HepG2 (cell line): ENCODE results near the gene NBL1. TPM values are rescaled to one million over a fixed set of nuclear protein-coding genes. Genes with fewer than 3 reads are reported as not detected.
A peak's percentile ranks its signal among the peaks of the same experiment; 100 is the strongest.

Experiments
- ATAC-seq: fragments of 200-7000 bp; cut with Tn5 transposase; 3 replicates; pipeline ENCODE4 v1.9.1; 2020; ENCODE audit warnings: mild to moderate bottlenecking, moderate library complexity
- BruUV-seq: library from RNA; stranded (reverse); fragments of 400-500 nt; replicated peaks from 2 replicates; lab custom pipeline; 2021; lab: Mats Ljungman, UMichigan
- CTCF ChIA-PET: fragments of 300-600 bp; formaldehyde crosslinking; extraction: SDS; loops from one replicate; lab custom pipeline; 2021; ENCODE audit warnings: low total read pairs, inconsistent platforms, low intra/inter-chr PET ratio; lab: Yijun Ruan, JAX
- POLR2A ChIA-PET: fragments of 350-600 bp; sonication (Branson Sonifier 250); formaldehyde crosslinking; loops from one replicate; lab custom pipeline; 2020; ENCODE audit warnings: antibody characterized with exemption, inconsistent platforms; lab: Yijun Ruan, JAX
- DNase-seq: peaks from one replicate; pipeline ENCODE4 v3.0.0-alpha.2; 2015; ENCODE audit warnings: low spot score
- FAIRE-seq: peaks from 3 replicates; lab custom pipeline; 2011; peaks lifted over from hg19 to GRCh38; lab: Jason Lieb, UNC
- H2AFZ ChIP-seq: one replicate; pipeline ENCODE4 v1.6.1; 2011; ENCODE audit warnings: low read length, inconsistent platforms
- H3K27ac ChIP-seq: fragments of 300-600 bp; 3 replicates; pipeline ENCODE4 v1.8.0; 2011; ENCODE audit warnings: mixed run types, mild to moderate bottlenecking, mixed read lengths, low read length, inconsistent platforms; ENCODE audit not compliant: insufficient read depth; ENCODE audit errors: extremely low read length
- H3K27me3 ChIP-seq, 2 experiments: fragments of 200-600 bp in 1 of 2; 2 replicates in 1 of 2; 3 replicates in 1 of 2; pipeline versions ENCODE4 v1.6.0 to v1.8.0; 2011; ENCODE audit warnings: low read length in 2 of 2, mild to moderate bottlenecking in 2 of 2, moderate library complexity in 2 of 2, inconsistent platforms in 1 of 2; ENCODE audit not compliant: insufficient read depth in 2 of 2, control insufficient read depth in 1 of 2
- H3K36me3 ChIP-seq, 2 experiments: fragments of 200-600 bp in 1 of 2; replicated peaks in 1 of 2; 2 replicates in 1 of 2; 3 replicates in 1 of 2; pipeline versions ENCODE4 v1.5.1 to v1.8.0; 2011; ENCODE audit warnings: low read length in 2 of 2, inconsistent platforms in 1 of 2; ENCODE audit not compliant: insufficient read depth in 2 of 2, control insufficient read depth in 1 of 2
- H3K4me1 ChIP-seq: 2 replicates; pipeline ENCODE4 v1.5.1; 2012; ENCODE audit warnings: low read length, inconsistent platforms; ENCODE audit not compliant: insufficient read depth
- H3K4me2 ChIP-seq: 2 replicates; pipeline ENCODE4 v1.6.0; 2011; ENCODE audit warnings: low read depth, low read length, inconsistent platforms
- H3K4me3 ChIP-seq, 3 experiments: fragments of 200-600 bp in 1 of 3; sonication (generic), shearing (Covaris generic) in 1 of 3; replicated peaks in 1 of 3; 2 replicates each; pipeline ENCODE4 v1.5.1; 2011 to 2016; ENCODE audit warnings: low read length in 3 of 3, inconsistent platforms in 2 of 3, low read depth in 2 of 3, mild to moderate bottlenecking in 2 of 3, control low read depth in 1 of 3, mixed read lengths in 1 of 3; ENCODE audit not compliant: insufficient read depth in 1 of 3
- H3K79me2 ChIP-seq: one replicate; pipeline ENCODE4 v1.6.1; 2011; ENCODE audit warnings: low read length, inconsistent platforms; ENCODE audit not compliant: insufficient read depth
- H3K9ac ChIP-seq: 2 replicates; pipeline ENCODE4 v1.6.0; 2011; ENCODE audit warnings: mild to moderate bottlenecking, low read depth, low read length, inconsistent platforms; ENCODE audit not compliant: insufficient read depth
- H3K9me3 ChIP-seq: 2 replicates; pipeline ENCODE4 v1.5.1; 2012; ENCODE audit warnings: mild to moderate bottlenecking, low read length
- H4K20me1 ChIP-seq: 2 replicates; pipeline ENCODE4 v1.6.0; 2011; ENCODE audit warnings: inconsistent platforms, mild to moderate bottlenecking, low read length, moderate library complexity; ENCODE audit not compliant: insufficient read depth
- ARHGAP35 ChIP-seq: sonication (generic); formaldehyde crosslinking; IDR thresholded peaks from 2 replicates; pipeline ENCODE4 v1.9.0; 2022; ENCODE audit warnings: mild to moderate bottlenecking, inconsistent platforms, moderate library complexity, missing genetic modification reagents, borderline replicate concordance
- ATF7-NPFF ChIP-seq: sonication (generic); formaldehyde crosslinking; IDR thresholded peaks from 2 replicates; pipeline ENCODE4 v1.8.1; 2023; ENCODE audit warnings: mild to moderate bottlenecking, low read depth, missing genetic modification reagents, moderate library complexity
- CSRNP1 ChIP-seq: sonication (generic); formaldehyde crosslinking; IDR thresholded peaks from 2 replicates; pipeline ENCODE4 v1.8.1; 2023; ENCODE audit warnings: mild to moderate bottlenecking, missing genetic modification reagents
- E2F1 ChIP-seq: sonication (generic); formaldehyde crosslinking; IDR thresholded peaks from 2 replicates; pipeline ENCODE4 v1.5.0; 2020; ENCODE audit warnings: missing genetic modification reagents
- FOXA3 ChIP-seq: IDR thresholded peaks from 2 replicates; pipeline ENCODE4 v1.6.1; 2016; ENCODE audit warnings: missing genetic modification reagents, missing compliant biosample characterization
- IKZF4 ChIP-seq: sonication (generic); formaldehyde crosslinking; IDR thresholded peaks from 2 replicates; pipeline ENCODE4 v1.5.1; 2020; ENCODE audit warnings: borderline replicate concordance, mild to moderate bottlenecking, low read depth, missing genetic modification reagents; ENCODE audit errors: not compliant biosample characterization
- MTA3 ChIP-seq: sonication (generic); formaldehyde crosslinking; IDR thresholded peaks from 2 replicates; pipeline ENCODE4 v1.4.0; 2020; ENCODE audit warnings: missing genetic modification reagents
- RBM22 ChIP-seq: fragments of 200-400 bp; formaldehyde crosslinking; optimal IDR thresholded peaks from 2 replicates; pipeline ENCODE3; 2017; ENCODE audit warnings: mild to moderate bottlenecking, low read length, moderate library complexity
- SNAPC2 ChIP-seq: sonication (generic); formaldehyde crosslinking; IDR thresholded peaks from 2 replicates; pipeline ENCODE4 v1.8.1; 2022; ENCODE audit warnings: mild to moderate bottlenecking, missing genetic modification reagents
- TMF1 ChIP-seq: sonication (generic); formaldehyde crosslinking; IDR thresholded peaks from 2 replicates; pipeline ENCODE4 v1.8.1; 2022; ENCODE audit warnings: low read depth, missing genetic modification reagents
- ZNF674 ChIP-seq: sonication (generic); formaldehyde crosslinking; IDR thresholded peaks from 2 replicates; pipeline ENCODE4 v1.5.0; 2020; ENCODE audit warnings: low read depth, mild to moderate bottlenecking, missing genetic modification reagents
- ZNF687 ChIP-seq: sonication (generic); formaldehyde crosslinking; IDR thresholded peaks from 2 replicates; pipeline ENCODE4 v1.5.1; 2020; ENCODE audit warnings: mild to moderate bottlenecking, missing genetic modification reagents, moderate library complexity
- ZNF713 ChIP-seq: sonication (generic); formaldehyde crosslinking; IDR thresholded peaks from 2 replicates; pipeline ENCODE4 v1.4.0; 2020; ENCODE audit warnings: mild to moderate bottlenecking, missing genetic modification reagents
- WGBS: methylation state at CpG from one replicate; pipeline ENCODE4 v1.1.6; 2017; ENCODE audit warnings: low lambda C conversion rate; 5-methylcytosine and 5-hydroxymethylcytosine counted together
- in situ Hi-C: cut with HindIII; loops from 2 replicates; pipeline ENCODE4 v1.10.0; 2017; ENCODE audit warnings: low pct_unique_long_range_greater_than_20kb; ENCODE audit not compliant: extremely low pct_ligation_motif_present
- intact Hi-C: fragments of 100-400 bp; cut with micrococcal nuclease; formaldehyde crosslinking; loops from one replicate; pipeline ENCODE4 v1.10.0; 2022; ENCODE audit not compliant: unreplicated experiment
- polyA plus RNA-seq, 8 experiments: library from polyadenylated mRNA; depleted of rRNA in 3 of 8; stranded (reverse) in 7 of 8; unstranded in 1 of 8; fragments of >200 nt; fragmentation: Illumina TruSeq in 4 of 8; extraction: Trizol in 4 of 8; gene quantifications; 2 replicates each; pipeline versions ENCODE4 v1.2.1 to v1.2.3, GENCODE V29; 2011 to 2016; ENCODE audit warnings: low read depth in 4 of 8, missing spikeins in 1 of 8, mixed read lengths in 1 of 8; ENCODE audit not compliant: insufficient read depth in 1 of 8
- total RNA-seq, 5 experiments: library from RNA; depleted of rRNA; stranded (reverse); fragments of >200 nt; fragmentation: Illumina TruSeq; extraction: Trizol; gene quantifications; 2 replicates each; pipeline ENCODE4 v1.2.3, GENCODE V29; 2016; ENCODE audit warnings: low read depth in 1 of 5

The NBL1 gene
- total and polyA plus RNA-seq, 2 of the 13 experiments (the other 11 are each of a cell fraction or from before 2014, with no cell fraction given), result 2.7 to 13.8 TPM

GRCh38 chr1:19665186-19665495 lies 21.0 kb downstream of the NBL1 start:
- WGBS, result 5% methylated on average over 16 of the region's 23 CpGs
- no peak overlapping the region for H3K27ac ChIP-seq
- no peak for DNase-seq
- ATAC-seq, result no peak
- no peaks in the 10 kb centered on the region for H3K79me2 ChIP-seq
- H3K9ac ChIP-seq, result no peak overlapping the region
- 0 out of 2 replicates have a peak, but pooled peaks cover 2% of the 10 kb centered on the region for H4K20me1 ChIP-seq
- intact Hi-C loops (no loop called here), in situ Hi-C loops (no loop called here)
- peak overlapping the region; percentile 21 to 69 (median 28); a peak in 4 of 6 replicates for H3K4me3 ChIP-seq
- ChIA-PET POLR2A (no interaction called here), CTCF (no interaction called here)
- peak overlapping the region; percentile 79 for H3K4me2 ChIP-seq
- H3K9me3 ChIP-seq, result no peaks in the 10 kb centered on the region
- no peaks in the 10 kb centered on the region for H3K36me3 ChIP-seq
- H3K27me3 ChIP-seq, result peaks cover 10 to 57% of the 10 kb centered on the region in 2 experiments; a peak in 4 of 5 replicates
- peaks cover 15% of the 10 kb centered on the region for H3K4me1 ChIP-seq
- no peak overlapping the region for H2AFZ ChIP-seq
- BruUV-seq, result no TSS peak
- no peak for FAIRE-seq
- TF ChIP-seq ZNF674 (CRISPR knock-in tag) (no peak), E2F1 (CRISPR knock-in tag) (no peak), ZNF687 (no peak), ARHGAP35 (CRISPR knock-in tag) (no peak), IKZF4 (CRISPR knock-in tag) (no peak), ATF7-NPFF (CRISPR knock-in tag) (no peak), TMF1 (CRISPR knock-in tag) (no peak), SNAPC2 (no peak), RBM22 (no peak), CSRNP1 (CRISPR knock-in tag) (no peak), MTA3 (CRISPR knock-in tag) (no peak), ZNF713 (CRISPR knock-in tag) (no peak), FOXA3 (CRISPR knock-in tag) (no peak)
